SU-DHL-6 (cell line): Measurements from ENCODE around the gene FBXO28.

ENCODE experiments used
- H2AFZ ChIP-seq: fragments of 200-600 bp; sonication (generic); 2 replicates; pipeline ENCODE4 v1.6.1; 2014; ENCODE audit warnings: low read depth, mild to moderate bottlenecking, moderate library complexity, mixed read lengths, antibody characterized with exemption, low read length; ENCODE audit not compliant: severe bottlenecking
- H3F3A ChIP-seq: fragments of 200-600 bp; shearing (Covaris generic); 2 replicates; pipeline ENCODE4 v1.6.0; 2016; ENCODE audit warnings: antibody characterized with exemption, mild to moderate bottlenecking; ENCODE audit not compliant: insufficient read depth
- H3K27ac ChIP-seq: fragments of 200-600 bp; sonication (generic); 2 replicates; pipeline ENCODE4 v1.5.1; 2016; ENCODE audit warnings: low read depth, mild to moderate bottlenecking, low read length, moderate library complexity, mixed read lengths
- H3K27me3 ChIP-seq: fragments of 200-600 bp; sonication (generic), shearing (Covaris generic); 2 replicates; pipeline ENCODE4 v1.6.0; 2014; ENCODE audit warnings: mild to moderate bottlenecking, low read length
- H3K36me3 ChIP-seq: fragments of 200-600 bp; sonication (generic); 2 replicates; pipeline ENCODE4 v1.6.1; 2014; ENCODE audit warnings: mild to moderate bottlenecking, low read length, mixed read lengths
- H3K4me2 ChIP-seq: fragments of 300-600, 200-600 bp; shearing (Covaris generic), sonication (generic); 2 replicates; pipeline ENCODE4 v1.6.0; 2014; ENCODE audit warnings: low read length, low read depth, mild to moderate bottlenecking; ENCODE audit not compliant: poor library complexity, severe bottlenecking
- H3K4me3 ChIP-seq: fragments of 200-600 bp; sonication (generic); 2 replicates; pipeline ENCODE4 v1.5.1; 2014; ENCODE audit warnings: antibody characterized with exemption, low read length, mild to moderate bottlenecking, mixed read lengths; ENCODE audit not compliant: insufficient read depth, poor library complexity, severe bottlenecking
- H3K79me2 ChIP-seq: fragments of 200-600 bp; sonication (generic); 2 replicates; pipeline ENCODE4 v1.6.1; 2014; ENCODE audit warnings: mild to moderate bottlenecking, low read length, moderate library complexity; ENCODE audit not compliant: insufficient read depth
- H3K9ac ChIP-seq: fragments of 200-600 bp; sonication (generic); 2 replicates; pipeline ENCODE4 v1.7.0; 2014; ENCODE audit warnings: mild to moderate bottlenecking, low read length
- H3K9me2 ChIP-seq: fragments of 200-600 bp; sonication (generic); replicated peaks from 2 replicates; pipeline ENCODE4 v1.6.1; 2014; ENCODE audit warnings: low read length; ENCODE audit not compliant: insufficient read depth
- H3K9me3 ChIP-seq: fragments of 200-600 bp; sonication (generic); 2 replicates; pipeline ENCODE4 v1.6.1; 2014; ENCODE audit warnings: low read length, mixed read lengths; ENCODE audit not compliant: insufficient read depth
- H4K20me1 ChIP-seq: fragments of 200-600 bp; sonication (generic); 2 replicates; pipeline ENCODE4 v1.6.1; 2014; ENCODE audit warnings: low read depth, mild to moderate bottlenecking, antibody characterized with exemption, low read length, moderate library complexity, mixed read lengths
- CTCF ChIP-seq: fragments of 200-600 bp; sonication (generic); IDR thresholded peaks from one replicate; pipeline ENCODE4 v1.5.1; 2017; ENCODE audit warnings: antibody characterized with exemption, mild to moderate bottlenecking, low read length, moderate library complexity; ENCODE audit not compliant: insufficient read depth, poor library complexity, severe bottlenecking
- EZH2phosphoT487 ChIP-seq: fragments of 200-600 bp; sonication (generic), shearing (Covaris generic); conservative IDR thresholded peaks from 2 replicates; pipeline ENCODE4 v1.6.1; 2018; ENCODE audit warnings: mild to moderate bottlenecking, antibody characterized with exemption, low read length, moderate library complexity, mixed read lengths

Gene FBXO28

GRCh38 chr1:224081604-224082003 lies 32.3 kb upstream of the FBXO28 start:
- Histone ChIP-seq H3F3A (no peaks in the 10 kb centered on the region), H2AFZ (no peak overlapping the region), H3K36me3 (no peaks in the 10 kb centered on the region), H3K4me2 (no peak overlapping the region), H4K20me1 (no peaks in the 10 kb centered on the region), H3K9me2 (no peaks in the 10 kb centered on the region), H3K4me3 (no peak overlapping the region), H3K27ac (no peak overlapping the region), H3K9ac (no peak overlapping the region), H3K79me2 (no peaks in the 10 kb centered on the region), H3K9me3 (no peaks in the 10 kb centered on the region), H3K27me3 (no peaks in the 10 kb centered on the region)
- no peak for TF ChIP-seq CTCF

- Histone ChIP-seq H3K36me3 (no peaks in the 10 kb centered on the region), H3K27ac (no peak overlapping the region), H3K4me2 (no peak overlapping the region), H4K20me1 (no peaks in the 10 kb centered on the region), H3K79me2 (no peaks in the 10 kb centered on the region), H3K27me3 (no peaks in the 10 kb centered on the region), H3K4me3 (no peak overlapping the region), H3K9ac (no peak overlapping the region), H3F3A (no peaks in the 10 kb centered on the region), H3K9me3 (no peaks in the 10 kb centered on the region), H2AFZ (no peak overlapping the region), H3K9me2 (no peaks in the 10 kb centered on the region)
- TF ChIP-seq CTCF (no peak), EZH2phosphoT487 (no peak)
Observed at GRCh38 chr1:224082146-224082545, 31.8 kb upstream of the FBXO28 start.

GRCh38 chr1:224084867-224085266 lies 29.0 kb upstream of the FBXO28 start:
- no peak for TF ChIP-seq EZH2phosphoT487
- TF ChIP-seq CTCF: no peak
- no peaks in the 10 kb centered on the region for H3K9me2 ChIP-seq
- H4K20me1 ChIP-seq: no peaks in the 10 kb centered on the region
- no peaks in the 10 kb centered on the region for H3K36me3 ChIP-seq
- H3K4me2 ChIP-seq: no peak overlapping the region
- no peak overlapping the region for H3K9ac ChIP-seq
- H3K27ac ChIP-seq: no peak overlapping the region
- H3K27me3 ChIP-seq: no peaks in the 10 kb centered on the region
- H3F3A ChIP-seq: no peaks in the 10 kb centered on the region
- no peak overlapping the region for H2AFZ ChIP-seq
- no peaks in the 10 kb centered on the region for H3K9me3 ChIP-seq
- H3K4me3 ChIP-seq: no peak overlapping the region
- no peaks in the 10 kb centered on the region for H3K79me2 ChIP-seq
